GM12878 (cell line): ENCODE results near the gene ALOX12. TPM values are rescaled to one million over a fixed set of nuclear protein-coding genes. Genes with fewer than 3 reads are reported as not detected.
A peak's percentile ranks its signal among the peaks of the same experiment; 100 is the strongest.

Experiments used
- CHD1 ChIP-seq: IDR thresholded peaks from 2 replicates; pipeline ENCODE4 v1.6.1; 2012; ENCODE audit warnings: low read depth, low read length, improper control_type of control experiment
- CHD4 ChIP-seq: fragments of 200-600 bp; sonication (generic); IDR thresholded peaks from 2 replicates; pipeline ENCODE4 v1.6.1; 2016; ENCODE audit warnings: mild to moderate bottlenecking
- EED ChIP-seq: sonication (generic); IDR thresholded peaks from 2 replicates; pipeline ENCODE4 v1.6.1; 2016; ENCODE audit warnings: antibody characterized with exemption, low read depth
- EGR1 ChIP-seq, 2 experiments: IDR thresholded peaks; 1 replicate in 1 of 2; 2 replicates in 1 of 2; pipeline ENCODE4 v1.6.1; 2011 to 2012; ENCODE audit warnings: low read depth in 2 of 2, low read length in 2 of 2, borderline replicate concordance in 1 of 2, mild to moderate bottlenecking in 1 of 2, moderate library complexity in 1 of 2
- ELK1 ChIP-seq: IDR thresholded peaks from 2 replicates; pipeline ENCODE4 v1.6.1; 2012; ENCODE audit warnings: low read depth, low read length, improper control_type of control experiment
- FOXM1 ChIP-seq: IDR thresholded peaks from 2 replicates; pipeline ENCODE4 v1.6.1; 2012; ENCODE audit warnings: low read depth, mild to moderate bottlenecking, inconsistent platforms, low read length, moderate library complexity
- JUND ChIP-seq: IDR thresholded peaks from 2 replicates; pipeline ENCODE4 v1.6.1; 2012; ENCODE audit warnings: low read depth, mild to moderate bottlenecking, low read length, improper control_type of control experiment, moderate library complexity
- KLF5 ChIP-seq: fragments of 450-650 bp; IDR thresholded peaks from 2 replicates; pipeline ENCODE4 v1.6.1; 2014; ENCODE audit warnings: mild to moderate bottlenecking; ENCODE audit not compliant: partially characterized antibody
- MEF2B ChIP-seq: fragments of 450-650 bp; IDR thresholded peaks from 2 replicates; pipeline ENCODE4 v1.6.1; 2018; ENCODE audit warnings: mild to moderate bottlenecking, moderate library complexity; ENCODE audit not compliant: partially characterized antibody, poor library complexity, severe bottlenecking
- MTA3 ChIP-seq: IDR thresholded peaks from 2 replicates; pipeline ENCODE4 v1.6.1; 2012; ENCODE audit warnings: low read length, inconsistent platforms, borderline replicate concordance
- MYB ChIP-seq: fragments of 150-350 bp; IDR thresholded peaks from 2 replicates; pipeline ENCODE4 v1.6.1; 2014; ENCODE audit warnings: mild to moderate bottlenecking, low read depth, low read length, borderline replicate concordance
- NBN ChIP-seq: fragments of 450-650 bp; IDR thresholded peaks from 2 replicates; pipeline ENCODE4 v1.6.1; 2016
- NR2F1 ChIP-seq: fragments of 450-650 bp; conservative IDR thresholded peaks from 2 replicates; pipeline ENCODE4 v1.6.1; 2017; ENCODE audit warnings: mild to moderate bottlenecking
- POU2F2 ChIP-seq: IDR thresholded peaks from 3 replicates; pipeline ENCODE4 v1.6.1; 2011; ENCODE audit warnings: low read depth, mild to moderate bottlenecking, low read length, borderline replicate concordance
- PRDM15 ChIP-seq: fragments of 450-650 bp; formaldehyde crosslinking; IDR thresholded peaks from 2 replicates; pipeline ENCODE4 v1.4.0; 2020; ENCODE audit warnings: mild to moderate bottlenecking, moderate library complexity
- RAD51 ChIP-seq: fragments of 450-650 bp; IDR thresholded peaks from 2 replicates; pipeline ENCODE4 v1.6.1; 2016; ENCODE audit warnings: moderate library complexity, mild to moderate bottlenecking, inconsistent platforms
- SMAD5 ChIP-seq: IDR thresholded peaks from 2 replicates; pipeline ENCODE4 v1.6.1; 2016; ENCODE audit warnings: antibody characterized with exemption, low read depth
- SUPT20H ChIP-seq: IDR thresholded peaks from 2 replicates; pipeline ENCODE4 v1.6.1; 2011; ENCODE audit warnings: low read depth, mild to moderate bottlenecking, low read length, moderate library complexity, borderline replicate concordance; ENCODE audit not compliant: control insufficient read depth
- TAF1 ChIP-seq: IDR thresholded peaks from 2 replicates; pipeline ENCODE4 v1.6.1; 2011; ENCODE audit warnings: mild to moderate bottlenecking, low read depth, low read length, borderline replicate concordance
- TARDBP ChIP-seq: IDR thresholded peaks from 2 replicates; pipeline ENCODE4 v1.6.1; 2016; ENCODE audit warnings: borderline replicate concordance
- TBL1XR1 ChIP-seq: IDR thresholded peaks from 2 replicates; pipeline ENCODE4 v1.6.1; 2012; ENCODE audit warnings: low read depth, low read length, improper control_type of control experiment
- TCF3 ChIP-seq: IDR thresholded peaks from 2 replicates; pipeline ENCODE4 v1.6.1; 2012; ENCODE audit warnings: low read depth, mild to moderate bottlenecking, low read length, borderline replicate concordance; ENCODE audit not compliant: insufficient read depth
- WRNIP1 ChIP-seq: IDR thresholded peaks from 2 replicates; pipeline ENCODE4 v1.6.1; 2011; ENCODE audit warnings: low read depth, low read length, improper control_type of control experiment, borderline replicate concordance
- ZBED1 ChIP-seq: IDR thresholded peaks from 2 replicates; pipeline ENCODE4 v1.6.1; 2016; ENCODE audit warnings: borderline replicate concordance
- ZNF217 ChIP-seq: fragments of 450-650 bp; IDR thresholded peaks from 2 replicates; pipeline ENCODE4 v1.6.1; 2017; ENCODE audit warnings: antibody characterized with exemption, mild to moderate bottlenecking
- polyA plus RNA-seq, 11 experiments: library from polyadenylated mRNA; depleted of rRNA in 4 of 11; unstranded in 6 of 11; stranded (reverse) in 5 of 11; fragments of >200 nt; fragmentation: Nextera tagmentation in 4 of 11; fragmentation: Illumina TruSeq in 1 of 11; extraction: Ambion mirVana in 4 of 11; extraction: Trizol in 1 of 11; gene quantifications; 1 replicate in 1 of 11; 2 replicates in 10 of 11; pipeline versions ENCODE4 v1.2.1 to v1.2.3, GENCODE V29; 2011 to 2016; ENCODE audit warnings: inconsistent platforms in 2 of 11, missing spikeins in 2 of 11, low read depth in 1 of 11
- total RNA-seq, 4 experiments: library from RNA; depleted of rRNA in 3 of 4; stranded (reverse); fragments of >200 nt in 3 of 4; fragmentation: Illumina TruSeq in 1 of 4; extraction: Trizol in 1 of 4; gene quantifications; 2 replicates each; pipeline versions ENCODE4 v1.2.1 to v1.2.3, GENCODE V29; 2013 to 2021

ALOX12 gene
- total and polyA plus RNA-seq, 10 of the 15 experiments (the other 5 are each of a cell fraction or from before 2014, with no cell fraction given) = 0.23 to 0.82 (median 0.58) TPM; not detected in 6

- TF ChIP-seq SUPT20H (no peak), MEF2B (no peak), NBN (peak; percentile 85; the same call in 1 of the 2 replicates), RAD51 (peak; percentile 97), MTA3 (no peak), TAF1 (peak; percentile 80; the same call in 1 of the 2 replicates), FOXM1 (no peak), ZBED1 (0 out of 2 replicates have a peak, but pooled peaks have one; percentile 43), PRDM15 (CRISPR knock-in tag) (no peak), EED (no peak), MYB (no peak), SMAD5 (peak; percentile 96), TBL1XR1 (no peak), ZNF217 (no peak), WRNIP1 (no peak; the same call in 1 of the 2 replicates), KLF5 (no peak), CHD1 (no peak), EGR1 (IDR thresholded peaks at IDR 0.05; ENCODE audit: borderline replicate concordance in 1 of 2, low read depth in 2 of 2, low read length in 2 of 2) (no peak; a peak in 1 of 3 replicates), TARDBP (0 out of 2 replicates have a peak, but pooled peaks have one; percentile 52), JUND (no peak), TCF3 (no peak), ELK1 (no peak), NR2F1 (no peak), POU2F2 (peak; percentile 71; the same call in 2 of the 3 replicates), CHD4 (no peak)
These were observed 39.9 kb downstream of the ALOX12 start, which contains the start of gene SLC16A13 (continued) for GRCh38 chr17:7035591-7036368.
